GM21737 (cell line): Measurements from ENCODE around the gene AP3S2.
"Not testable (repeated sequence)": the region's sequence is repeated elsewhere in the genome, so short reads cannot be mapped to it uniquely, and the experiment has no call there.

Experiments used
- ATAC-seq: cut with Tn5 transposase; IDR thresholded peaks from one replicate; pipeline ENCODE4 v1.9.1; 2021; ENCODE audit warnings: mild to moderate bottlenecking, moderate library complexity; ENCODE audit not compliant: unreplicated experiment

Gene AP3S2

DNA sequence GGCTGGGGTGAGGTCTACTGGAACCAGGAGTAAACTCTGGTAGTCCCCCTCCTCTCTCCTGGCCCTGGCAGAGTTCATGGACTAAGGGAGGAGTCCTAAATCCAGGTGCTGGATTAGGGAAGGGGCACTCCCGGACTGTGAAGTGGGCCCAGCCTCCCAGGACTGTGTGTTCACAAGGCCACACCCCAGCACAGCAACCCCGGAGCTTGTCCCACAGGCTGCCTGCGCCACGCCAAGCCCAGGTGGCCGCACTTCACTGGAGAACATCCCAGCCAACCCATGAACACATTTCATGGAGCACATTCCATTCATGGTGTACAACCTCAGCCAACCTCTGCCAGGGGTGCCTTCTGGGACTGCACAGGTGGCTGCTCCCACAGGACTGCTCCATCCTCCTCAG, 10.7 kb upstream of the AP3S2 start:
- ATAC-seq = no peak

DNA sequence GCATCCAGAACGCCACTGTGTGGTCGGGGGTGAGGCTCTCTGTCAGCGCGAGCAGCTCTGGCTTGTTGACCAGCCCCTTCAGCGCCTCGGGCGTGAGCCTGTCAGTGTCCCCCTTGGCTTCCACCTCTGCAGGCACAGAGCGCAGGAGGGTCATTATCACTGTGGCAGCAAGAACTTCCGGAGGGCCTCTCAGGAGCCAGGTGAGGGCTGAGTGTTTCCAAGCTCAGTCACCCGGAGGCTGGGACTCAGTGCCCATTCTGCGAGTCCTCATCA, 10.0 kb upstream of the AP3S2 start:
- no peak for ATAC-seq

DNA sequence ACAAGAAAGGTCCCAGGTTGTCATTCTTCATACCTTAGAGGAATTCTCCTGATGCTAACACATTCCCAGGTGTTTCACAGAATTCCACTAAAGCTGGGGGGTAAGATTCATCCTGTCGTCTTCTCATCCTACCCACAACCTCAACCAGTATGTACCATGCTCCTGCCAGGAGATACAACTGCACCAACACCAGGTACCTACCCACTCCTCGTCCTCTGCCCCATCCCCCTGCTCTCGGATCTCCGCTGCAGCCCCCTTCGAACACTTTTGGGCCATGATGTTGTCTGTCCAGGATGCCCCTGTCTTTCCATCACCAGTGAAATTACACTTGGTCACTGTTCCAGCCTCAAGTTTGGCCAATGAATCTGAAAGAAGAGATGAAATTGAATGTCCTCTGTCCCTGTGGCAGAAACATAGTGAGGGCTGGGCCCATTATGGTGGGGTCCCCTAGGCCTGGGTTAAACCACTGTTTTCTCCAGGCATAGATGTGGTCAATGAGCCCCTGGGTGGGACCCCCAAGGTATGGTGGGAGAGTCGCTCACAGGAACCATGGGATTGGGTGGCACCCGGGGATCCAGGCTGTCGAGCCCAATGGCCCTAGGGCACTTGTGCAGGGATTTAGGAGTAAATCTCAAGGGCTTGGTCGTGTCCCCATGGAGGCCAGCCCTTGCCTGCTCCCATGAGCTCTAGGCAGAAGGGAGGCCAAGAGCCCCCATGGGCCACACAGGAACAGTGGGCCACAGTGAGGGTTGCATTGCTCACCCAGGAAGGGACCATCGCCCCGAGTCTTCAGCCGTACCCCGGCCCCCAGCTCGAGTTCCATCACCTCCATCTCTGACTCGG, 9.4 kb upstream of the AP3S2 start:
- ATAC-seq = no peak

DNA sequence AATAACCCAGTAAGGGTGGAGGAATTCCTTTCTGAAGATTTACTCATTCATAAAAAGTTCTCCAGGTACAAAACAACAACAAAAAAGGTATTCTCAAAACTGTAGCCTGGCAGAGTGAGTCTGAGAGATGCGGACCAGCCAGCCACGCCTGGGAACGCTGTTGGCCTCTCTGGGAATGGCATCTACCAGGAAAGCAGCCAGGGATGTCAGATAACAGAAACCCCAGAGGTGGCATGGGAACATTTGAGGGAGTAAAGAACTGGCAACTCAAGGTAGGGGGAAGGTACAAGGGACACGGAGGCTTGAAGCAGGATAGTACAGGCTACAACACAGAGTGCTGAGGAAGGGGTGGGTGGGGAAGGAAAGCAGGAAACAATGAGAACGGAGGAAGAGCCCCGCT, 7.1 kb upstream of the AP3S2 start:
- no peak for ATAC-seq

DNA sequence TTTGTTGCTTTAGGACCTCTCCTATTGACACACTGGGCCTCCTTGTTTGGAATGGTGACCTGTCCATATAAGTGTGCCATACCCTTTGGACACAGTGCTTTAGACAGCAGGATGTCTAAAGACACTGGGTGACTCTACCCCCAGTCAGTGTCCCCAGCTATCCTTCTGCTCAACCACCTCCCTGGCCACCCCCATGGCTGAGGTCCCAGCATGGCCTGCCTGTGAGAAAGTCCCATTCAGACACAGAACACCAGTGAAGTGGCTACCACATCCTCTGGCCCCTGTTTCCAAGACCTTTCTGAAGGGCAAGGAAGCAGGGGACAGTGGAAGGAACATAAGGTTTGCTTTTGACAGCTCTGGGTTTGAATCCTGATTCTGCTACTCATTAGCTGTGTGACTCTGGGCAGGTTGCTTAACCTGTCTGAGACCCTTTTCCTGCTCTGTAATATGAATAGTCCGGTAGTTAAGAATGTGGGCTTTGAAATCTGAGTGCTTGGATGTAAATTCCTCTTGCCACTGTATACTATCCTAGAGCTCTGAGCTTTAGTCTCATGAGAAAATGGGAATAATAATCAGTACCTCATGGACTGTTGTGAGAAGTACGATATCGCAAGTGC, 6.3 kb upstream of the AP3S2 start:
- ATAC-seq = no peak

DNA sequence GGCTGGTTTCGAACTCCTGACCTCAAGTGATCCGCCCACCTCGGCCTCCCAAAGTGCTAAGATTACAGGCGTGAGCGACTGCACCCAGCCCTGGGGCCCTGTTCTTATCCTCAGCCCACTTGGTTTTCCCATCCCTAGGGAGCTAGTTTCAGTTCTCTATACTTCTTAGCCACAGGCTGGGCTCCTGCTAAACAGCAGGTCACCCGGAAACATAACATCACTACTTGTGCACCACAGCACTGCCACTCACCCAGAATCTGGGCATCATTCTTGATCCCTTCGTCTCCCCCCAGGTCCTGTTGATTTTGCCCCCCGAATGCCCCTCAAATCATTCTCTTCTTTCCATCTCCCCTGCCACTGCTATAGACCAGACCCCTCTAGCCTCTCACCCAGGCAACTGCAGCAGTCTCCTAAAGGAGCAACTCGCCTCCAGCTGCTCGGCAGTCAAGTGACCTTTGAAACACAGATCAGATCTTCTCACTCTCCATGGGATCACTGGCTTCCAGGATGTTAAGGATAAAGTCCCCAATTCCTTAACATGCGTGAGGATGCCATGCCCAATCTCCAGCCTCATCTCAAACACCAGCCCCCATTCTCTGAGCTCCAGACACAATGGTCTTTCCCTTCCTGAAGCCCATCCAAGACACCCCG, 5.6 kb upstream of the AP3S2 start:
- ATAC-seq = no peak

DNA sequence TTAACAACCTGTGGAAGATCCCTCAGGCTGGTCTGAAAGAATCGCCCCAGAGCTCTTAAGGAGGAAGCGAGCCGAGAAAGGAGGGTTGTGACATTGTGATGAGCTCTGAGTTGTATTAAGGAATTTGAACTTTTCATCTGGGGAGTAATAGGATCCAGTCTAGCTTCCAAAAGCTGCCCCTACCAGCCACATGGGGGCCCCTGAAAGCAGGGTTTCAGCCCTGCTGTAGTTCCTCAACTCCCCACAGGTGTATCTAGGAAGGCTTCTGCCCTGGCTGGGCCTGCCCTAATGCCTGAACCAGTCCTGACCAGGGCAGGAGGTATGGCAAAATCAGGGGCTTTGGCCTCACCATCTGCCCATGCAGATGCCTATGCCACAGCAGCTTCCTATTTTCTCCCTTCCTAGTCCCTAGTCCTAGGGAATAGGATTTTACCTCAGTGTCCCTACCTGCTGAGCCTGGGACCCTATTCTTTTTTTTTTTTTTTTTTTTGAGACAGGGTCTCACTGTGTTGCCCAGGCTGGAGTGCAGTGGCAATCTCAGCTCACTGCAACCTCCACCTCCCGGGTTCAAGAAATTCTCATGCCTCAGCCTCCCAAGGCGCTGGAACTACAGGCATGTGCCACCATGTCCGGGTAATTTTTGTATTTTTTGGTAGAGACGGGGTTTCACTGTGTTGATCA, 5.0 kb upstream of the AP3S2 start:
- peak; percentile 39 for ATAC-seq

DNA sequence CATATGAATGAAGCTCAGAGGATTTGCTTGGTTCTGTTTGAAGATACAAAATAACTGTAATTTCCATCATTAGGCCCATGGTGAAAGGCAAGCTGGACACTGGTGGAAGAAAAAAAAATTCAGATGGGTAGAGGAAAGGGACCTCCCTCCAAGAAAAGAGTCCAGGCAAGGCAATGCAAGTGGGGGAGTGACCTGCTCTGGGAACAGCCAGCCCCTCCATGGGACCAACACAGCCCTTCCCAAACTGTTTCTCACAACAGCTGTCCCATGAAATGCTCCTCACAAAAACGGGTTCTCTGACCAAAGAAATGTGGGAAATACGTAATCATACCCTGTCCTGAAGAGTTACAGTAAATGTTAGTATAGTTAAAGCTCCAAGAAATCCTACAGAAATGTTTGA, 4.4 kb upstream of the AP3S2 start:
- no peak for ATAC-seq

DNA sequence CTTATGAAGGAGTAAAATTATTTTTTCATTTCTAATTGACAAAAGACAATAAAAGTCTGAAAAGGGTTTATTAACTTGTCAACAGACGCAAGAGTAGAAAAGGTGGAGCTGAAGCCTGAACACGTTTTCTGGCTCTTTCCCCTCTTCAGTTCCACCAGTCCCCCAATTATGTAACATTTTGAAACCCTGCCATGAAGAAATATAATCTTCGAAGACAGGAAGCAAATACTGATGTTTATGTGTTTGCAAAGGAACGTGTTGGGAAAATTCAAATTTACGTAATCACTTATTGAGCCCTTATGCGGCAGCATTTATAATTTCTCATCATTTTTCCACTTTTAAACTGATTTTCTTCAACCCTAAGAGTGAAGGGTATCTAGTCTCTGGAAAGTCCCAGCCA, 767 bp downstream of the AP3S2 start:
- ATAC-seq = no peak

DNA sequence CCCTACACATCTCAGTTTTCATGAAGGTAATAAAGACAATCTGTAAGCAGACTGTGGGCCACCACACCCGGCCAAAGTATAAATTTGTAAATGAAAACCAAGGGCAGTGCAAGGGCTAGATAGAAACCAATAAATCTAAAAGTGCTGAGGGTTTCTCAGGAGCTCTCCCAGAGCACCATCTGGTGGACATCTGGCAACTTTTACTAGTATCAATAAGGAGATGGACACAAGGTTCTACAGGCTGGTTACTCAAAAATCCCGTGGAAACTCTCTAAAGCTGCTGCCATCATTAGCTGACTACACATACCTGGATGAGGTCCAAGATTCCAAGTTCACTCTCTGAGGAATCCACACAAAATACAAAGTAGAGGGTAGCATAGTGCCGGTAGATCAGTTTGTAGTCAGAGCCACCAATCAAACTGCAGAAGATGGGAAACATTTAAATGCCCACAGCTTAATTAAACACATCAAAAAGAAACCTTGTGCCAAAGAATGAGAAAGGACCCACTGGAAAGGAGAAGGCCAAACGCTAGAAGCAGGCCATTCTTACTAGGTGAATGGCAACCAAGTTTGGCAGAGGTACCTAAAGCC, 5.5 kb downstream of the AP3S2 start:
- no peak for ATAC-seq

DNA sequence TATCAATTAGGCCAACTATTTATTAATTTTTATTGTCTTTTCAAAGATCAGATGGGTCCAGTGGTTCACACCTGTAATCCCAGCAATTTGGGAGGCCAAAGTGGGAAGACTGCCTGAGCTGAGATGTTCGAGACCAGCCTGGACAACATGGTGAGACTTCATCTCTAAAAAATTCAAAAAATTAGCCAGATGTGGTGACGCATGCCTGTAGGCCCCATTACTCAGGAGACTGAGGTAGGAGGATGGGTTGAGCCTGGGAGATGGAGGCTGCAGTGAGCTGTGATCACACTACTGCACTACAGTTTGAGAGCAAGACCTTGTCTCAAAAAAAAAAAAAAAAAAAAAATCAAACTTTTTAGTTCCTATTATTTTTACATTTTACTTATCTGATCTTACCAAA, 8.2 kb downstream of the AP3S2 start:
- no peak for ATAC-seq

DNA sequence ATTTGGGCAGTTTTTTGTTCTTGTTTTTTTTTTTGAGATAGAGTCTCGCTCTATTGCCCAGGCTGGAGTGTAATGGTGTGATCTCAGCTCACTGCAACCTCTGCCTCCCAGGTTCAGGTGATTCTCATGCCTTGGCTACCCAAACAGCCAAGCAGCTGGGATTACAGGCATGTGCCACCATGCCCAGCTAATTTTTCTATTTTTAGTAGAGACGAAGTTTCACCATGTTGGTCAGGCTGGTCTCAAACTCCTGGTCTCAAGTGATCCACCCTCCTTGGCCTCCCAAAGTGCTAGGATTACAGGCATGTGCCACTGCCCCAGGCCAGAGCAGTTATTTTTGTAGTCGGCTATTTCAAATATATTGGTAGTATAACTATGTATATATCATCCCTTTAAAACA, 8.6 kb downstream of the AP3S2 start:
- ATAC-seq = not testable (repeated sequence)

DNA sequence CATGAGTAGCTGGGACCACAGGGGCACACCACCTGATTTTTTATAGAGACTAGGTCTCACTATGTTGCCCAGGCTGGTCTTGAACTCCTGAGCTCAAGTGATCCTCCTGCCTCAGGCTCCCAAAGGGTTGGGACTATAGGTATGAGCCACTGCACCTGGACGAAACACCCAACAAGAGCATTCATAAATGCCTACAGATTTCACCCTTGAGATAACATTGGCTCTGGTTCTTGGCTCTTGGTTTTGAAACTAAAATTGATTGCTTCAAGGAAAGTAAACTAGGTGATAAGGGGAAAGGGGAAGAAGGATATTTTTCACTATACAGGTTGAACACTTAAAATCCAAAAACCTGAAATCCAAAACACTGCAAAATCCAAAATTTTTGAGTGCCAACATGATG, 10.3 kb downstream of the AP3S2 start:
- no peak for ATAC-seq

DNA sequence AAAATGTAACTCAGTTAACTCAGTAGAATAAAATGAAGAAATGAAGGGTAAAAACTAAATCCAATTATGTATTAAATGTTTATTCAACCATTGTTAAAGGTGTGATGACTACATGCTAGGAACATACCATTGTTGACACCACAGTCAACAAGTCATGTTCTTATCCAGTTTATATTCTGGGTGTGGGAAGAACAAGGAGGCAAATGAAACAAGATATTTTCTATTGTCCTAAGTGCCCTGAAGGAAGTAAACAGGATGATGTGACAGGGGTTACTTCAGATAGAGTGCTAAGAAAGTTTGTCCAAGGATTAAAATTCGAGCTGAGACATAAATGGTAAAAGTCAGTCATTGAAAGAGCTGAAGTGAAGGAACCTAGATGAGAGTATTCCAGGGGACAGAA, 13.1 kb downstream of the AP3S2 start:
- ATAC-seq = no peak

DNA sequence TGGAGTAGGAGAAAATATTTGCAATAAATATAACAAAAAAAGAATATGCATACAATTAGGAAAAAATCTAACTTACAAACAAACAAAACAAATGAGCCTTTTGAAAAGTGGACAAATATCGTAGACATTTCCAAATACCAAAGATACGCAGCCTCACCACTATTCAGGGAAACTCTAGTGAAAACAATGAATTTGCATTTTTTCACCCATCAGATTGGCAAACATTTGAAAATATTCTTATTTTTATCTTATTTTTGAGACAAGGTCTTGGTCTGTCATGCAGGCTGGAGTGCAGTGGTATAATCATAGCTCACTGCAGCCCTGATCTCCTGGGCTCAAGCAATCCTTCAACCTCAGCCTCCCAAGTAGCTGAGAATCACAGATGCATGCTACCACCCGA, 15.5 kb downstream of the AP3S2 start:
- ATAC-seq = no peak

DNA sequence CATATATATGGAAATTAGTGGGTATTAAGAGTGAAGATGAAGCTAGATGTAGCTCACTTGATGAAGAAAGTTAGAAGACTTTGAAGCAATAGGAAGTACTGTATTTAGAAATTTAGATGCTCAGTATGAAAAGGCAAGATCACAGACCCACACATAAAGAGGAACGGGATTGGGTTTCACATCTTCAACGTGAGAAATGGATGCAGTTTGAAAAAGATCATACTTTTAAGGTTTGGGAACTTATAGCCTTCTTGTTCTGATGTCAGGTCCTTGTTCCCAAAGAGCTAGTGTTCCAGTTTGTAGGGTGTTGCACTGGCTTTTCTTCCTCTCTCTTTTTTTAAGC, 16.7 kb downstream of the AP3S2 start:
- ATAC-seq = no peak

DNA sequence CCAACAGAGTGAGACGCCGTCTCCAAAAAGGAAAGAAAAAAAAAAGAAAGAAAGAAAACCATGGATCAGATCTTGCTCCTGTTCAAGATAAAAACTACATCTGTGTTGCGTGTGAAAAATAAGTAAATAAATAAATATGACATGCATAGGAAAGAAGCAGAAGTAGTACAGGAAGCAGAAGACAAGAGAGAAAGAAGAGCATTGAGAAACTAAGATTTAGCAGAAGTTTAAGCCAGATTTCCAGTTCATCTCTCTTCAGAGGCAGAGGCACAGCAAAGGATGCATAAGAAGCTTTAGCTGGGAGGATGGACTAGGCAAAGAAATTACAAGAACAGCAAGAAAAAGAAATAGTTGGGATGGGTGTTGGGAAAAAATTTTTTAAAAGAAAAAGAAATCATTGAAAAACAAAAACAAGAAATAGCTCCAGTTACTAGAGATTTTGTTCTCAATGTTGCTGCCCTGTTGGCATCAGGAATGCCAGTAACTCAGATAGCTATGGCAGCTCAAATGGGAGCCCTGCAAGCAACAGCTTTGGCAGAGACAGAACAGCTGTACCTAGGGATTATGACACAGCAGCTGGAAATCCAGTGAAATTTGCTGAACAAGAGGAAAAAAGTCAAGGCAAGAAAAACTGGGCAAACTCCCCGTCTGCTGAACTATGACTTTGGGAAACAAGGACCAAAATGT, 17.3 kb downstream of the AP3S2 start:
- ATAC-seq = no peak

DNA sequence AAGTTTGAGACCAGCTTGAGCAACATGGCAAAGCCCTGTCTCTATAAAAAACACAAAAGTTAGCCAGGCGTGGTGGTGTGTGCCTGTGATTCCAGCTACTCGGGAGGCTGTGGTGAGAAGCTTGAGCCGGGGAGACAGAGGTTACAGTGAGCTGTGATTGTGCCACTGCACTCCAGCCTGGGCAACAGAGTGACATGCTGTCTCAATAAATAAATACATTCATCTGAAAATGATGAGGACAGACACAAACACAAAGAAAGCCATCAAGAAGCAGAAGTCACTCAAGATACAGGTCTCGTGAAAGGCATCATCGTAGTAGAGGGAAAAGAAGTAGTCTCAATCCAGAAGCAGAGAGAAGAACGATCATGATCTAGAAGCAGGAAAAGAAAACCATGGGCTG, 18.1 kb downstream of the AP3S2 start:
- ATAC-seq = no peak

DNA sequence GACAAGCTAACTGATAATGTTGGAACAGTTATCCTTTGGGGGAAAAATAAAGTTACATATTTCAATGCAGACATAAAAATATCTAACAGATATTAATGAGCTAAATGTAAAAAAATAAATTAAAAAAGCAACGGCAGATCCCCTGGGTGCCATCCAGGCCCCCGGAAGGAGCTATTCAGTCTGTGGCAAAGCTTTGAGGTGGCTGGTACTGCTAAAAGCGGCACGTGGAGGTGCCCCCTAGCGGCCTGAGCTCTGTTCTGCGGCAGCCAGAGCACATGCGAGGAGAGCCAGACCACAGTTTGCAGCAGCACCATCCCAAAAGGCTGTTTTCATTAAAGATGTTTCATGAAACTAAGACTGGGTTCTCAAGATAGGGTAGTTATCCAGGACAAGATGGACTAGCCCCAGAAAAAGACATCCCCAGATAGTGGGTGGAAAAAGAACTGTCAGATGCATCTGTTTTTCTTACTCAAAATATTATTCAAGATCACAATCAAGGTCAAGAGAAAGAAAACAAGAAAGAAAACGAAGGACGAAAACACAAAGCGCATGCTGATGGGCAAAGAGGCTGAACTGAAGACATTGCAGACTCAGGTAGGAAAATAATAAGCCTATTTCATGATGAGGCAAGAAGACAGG, 18.7 kb downstream of the AP3S2 start:
- ATAC-seq = peak; percentile 92

DNA sequence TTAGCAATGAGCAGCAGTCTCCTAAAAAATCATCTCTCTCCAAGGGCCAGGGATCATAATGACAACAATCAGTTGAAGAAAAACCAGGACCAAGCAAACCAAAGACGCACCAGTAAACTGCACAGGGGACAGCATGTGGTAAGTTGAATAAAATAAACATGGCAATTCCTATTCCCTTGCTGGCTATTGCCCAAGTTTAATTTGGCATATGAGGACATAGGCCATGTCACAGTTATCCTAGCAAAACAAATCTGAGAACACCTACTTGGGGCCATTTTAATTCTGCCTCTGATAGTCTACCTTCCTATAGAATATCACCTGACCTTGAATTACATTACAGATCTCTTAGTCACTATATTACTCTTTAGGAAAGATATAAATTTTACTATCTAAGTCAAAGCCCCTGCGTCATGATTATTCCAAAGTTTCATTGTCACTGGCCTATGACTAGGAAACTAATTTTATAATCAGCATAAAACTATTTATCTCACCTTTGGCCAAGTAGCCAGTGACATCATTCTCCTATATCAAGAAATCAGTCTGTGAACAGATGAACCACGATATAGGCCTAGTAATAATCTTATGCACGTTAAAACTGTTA, 23.0 kb downstream of the AP3S2 start:
- ATAC-seq = no peak
